HEK293T (cell line): ENCODE data around the gene BPTF.
"Not testable (repeated sequence)": the region's sequence is repeated elsewhere in the genome, so short reads cannot be mapped to it uniquely, and the experiment has no call there.

Experiments used
- CTCF ChIA-PET: fragments of 350-600 bp; formaldehyde crosslinking; extraction: SDS; loops from one replicate; lab custom pipeline; 2021; ENCODE audit warnings: antibody characterized with exemption, inconsistent platforms; lab: Yijun Ruan, JAX
- POLR2A ChIA-PET: fragments of 350-600 bp; formaldehyde crosslinking; extraction: SDS; loops from one replicate; lab custom pipeline; 2020; ENCODE audit warnings: antibody characterized with exemption, inconsistent platforms; lab: Yijun Ruan, JAX
- DNase-seq: peaks from one replicate; pipeline ENCODE4 v3.0.0; 2012; ENCODE audit warnings: mixed read lengths; ENCODE audit errors: extremely low spot score
- ARNT ChIP-seq: fragments of 450-650 bp; IDR thresholded peaks from 2 replicates; pipeline ENCODE4 v1.6.1; 2017; ENCODE audit warnings: mild to moderate bottlenecking
- BHLHE40 ChIP-seq: fragments of 450-650 bp; IDR thresholded peaks from 2 replicates; pipeline ENCODE4 v1.6.1; 2016; ENCODE audit warnings: mild to moderate bottlenecking, moderate library complexity, borderline replicate concordance
- CTBP1 ChIP-seq: fragments of 450-650 bp; IDR thresholded peaks from 2 replicates; pipeline ENCODE4 v1.6.1; 2016; ENCODE audit warnings: borderline replicate concordance
- ELF4 ChIP-seq: fragments of 450-650 bp; IDR thresholded peaks from 2 replicates; pipeline ENCODE4 v1.6.1; 2017; ENCODE audit warnings: antibody characterized with exemption
- FOXA1 ChIP-seq: fragments of 450-650 bp; IDR thresholded peaks from 2 replicates; pipeline ENCODE4 v1.6.1; 2016; ENCODE audit warnings: mild to moderate bottlenecking
- FOXK2 ChIP-seq: fragments of 450-650 bp; IDR thresholded peaks from 2 replicates; pipeline ENCODE4 v1.6.1; 2016; ENCODE audit warnings: mild to moderate bottlenecking
- FOXM1 ChIP-seq: fragments of 450-650 bp; IDR thresholded peaks from 2 replicates; pipeline ENCODE4 v1.6.1; 2017; ENCODE audit warnings: mild to moderate bottlenecking, borderline replicate concordance
- HDGF ChIP-seq: fragments of 450-650 bp; IDR thresholded peaks from 2 replicates; pipeline ENCODE4 v1.6.1; 2017; ENCODE audit warnings: antibody characterized with exemption, borderline replicate concordance
- L3MBTL2 ChIP-seq: fragments of 450-650 bp; conservative IDR thresholded peaks from 2 replicates; pipeline ENCODE4 v1.6.1; 2016; ENCODE audit warnings: mild to moderate bottlenecking
- LEF1 ChIP-seq: fragments of 450-650 bp; IDR thresholded peaks from 2 replicates; pipeline ENCODE4 v1.6.1; 2017; ENCODE audit warnings: mild to moderate bottlenecking, borderline replicate concordance
- NFRKB ChIP-seq: fragments of 450-650 bp; IDR thresholded peaks from 2 replicates; pipeline ENCODE4 v1.6.1; 2016; ENCODE audit warnings: mild to moderate bottlenecking, moderate library complexity
- SP1 ChIP-seq: fragments of 450-650 bp; IDR thresholded peaks from 2 replicates; pipeline ENCODE4 v1.6.1; 2017
- SUZ12 ChIP-seq: fragments of 450-650 bp; IDR thresholded peaks from 2 replicates; pipeline ENCODE4 v1.6.1; 2016; ENCODE audit warnings: mild to moderate bottlenecking
- TARDBP ChIP-seq: fragments of 450-650 bp; IDR thresholded peaks from 2 replicates; pipeline ENCODE4 v1.6.1; 2016
- ZNF384 ChIP-seq: fragments of 450-650 bp; IDR thresholded peaks from 2 replicates; pipeline ENCODE4 v1.6.1; 2016
- TF ChIP-seq, protein P1 (sequence below): fragments of 450-650 bp; IDR thresholded peaks from 2 replicates; pipeline ENCODE4 v1.6.1; 2016

BPTF gene

DNA sequence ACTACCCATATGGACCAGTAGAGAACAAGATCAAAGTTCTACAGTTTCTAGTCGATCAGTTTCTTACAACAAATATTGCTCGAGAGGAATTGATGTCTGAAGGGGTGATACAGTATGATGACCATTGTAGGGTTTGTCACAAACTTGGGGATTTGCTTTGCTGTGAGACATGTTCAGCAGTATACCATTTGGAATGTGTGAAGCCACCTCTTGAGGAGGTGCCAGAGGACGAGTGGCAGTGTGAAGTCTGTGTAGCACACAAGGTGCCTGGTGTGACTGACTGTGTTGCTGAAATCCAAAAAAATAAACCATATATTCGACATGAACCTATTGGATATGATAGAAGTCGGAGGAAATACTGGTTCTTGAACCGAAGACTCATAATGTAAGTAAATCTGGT is 29.1 kb downstream of the BPTF start:
- DNase-seq = no peak
- TF ChIP-seq BHLHE40 = no peak
- no peak for TF ChIP-seq FOXM1
- TF ChIP-seq TARDBP = no peak
- ChIA-PET POLR2A (no interaction called here), CTCF (interaction anchor here (1.4 kb wide), 1 partner anchor 12 kb away, joined by 3 read pairs; no protein-coding TSS in a partner anchor)

DNA sequence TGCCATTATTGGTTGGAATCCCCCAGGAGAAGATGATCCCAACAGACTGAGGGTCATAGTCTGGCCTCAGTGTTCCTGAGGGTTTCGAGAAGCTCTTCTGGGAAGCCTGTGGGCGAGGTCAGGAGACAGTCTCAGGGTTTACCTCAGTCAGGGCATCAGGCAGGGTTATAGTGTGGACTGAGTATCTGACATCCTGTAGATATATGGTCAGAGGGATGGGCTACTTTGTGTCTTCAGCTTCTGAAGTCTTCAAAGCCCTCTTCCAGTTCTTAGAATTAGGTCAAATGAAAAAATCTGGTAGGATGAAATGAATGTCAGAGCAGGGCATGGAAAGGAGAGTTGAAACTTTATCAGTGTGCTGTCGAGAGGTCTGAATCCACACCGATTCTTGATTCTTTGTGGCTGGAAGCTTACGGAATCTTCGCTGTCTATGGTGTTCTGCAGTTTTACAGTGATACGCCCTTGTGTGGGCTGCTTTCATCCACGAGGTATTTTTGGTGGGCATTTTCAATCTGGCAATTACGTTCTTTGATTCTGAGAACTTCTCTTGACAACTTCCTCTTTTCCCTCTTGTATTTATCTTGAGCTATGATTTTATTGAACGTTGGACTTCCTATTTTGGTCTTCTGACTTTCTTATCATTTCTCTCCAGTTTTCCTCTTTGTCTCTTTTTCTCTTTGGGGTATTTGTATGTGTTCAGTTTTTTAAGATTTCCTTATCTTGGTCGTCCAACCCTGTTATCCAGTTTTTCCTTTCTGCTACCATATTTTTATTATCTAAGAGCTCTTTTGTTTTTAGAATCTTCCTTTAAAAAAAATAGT is 30.4 kb downstream of the BPTF start:
- DNase-seq = no peak
- ChIA-PET POLR2A (no interaction called here), CTCF (interaction anchor here (0.7 to 1.4 kb wide), 2 partner anchors 10 to 198 kb away, joined by 3 read pairs; no protein-coding TSS in a partner anchor)
- no peak for TF ChIP-seq L3MBTL2
- TF ChIP-seq ARNT = no peak
- no peak for TF ChIP-seq FOXA1
- no peak for TF ChIP-seq NFRKB
- TF ChIP-seq SP1 = no peak
- TF ChIP-seq TARDBP = no peak
- no peak for TF ChIP-seq SUZ12
- TF ChIP-seq CTBP1 = no peak
- TF ChIP-seq FOXM1 = no peak
- TF ChIP-seq HDGF = no peak
- no peak for TF ChIP-seq BHLHE40
- TF ChIP-seq LEF1 = no peak

DNA sequence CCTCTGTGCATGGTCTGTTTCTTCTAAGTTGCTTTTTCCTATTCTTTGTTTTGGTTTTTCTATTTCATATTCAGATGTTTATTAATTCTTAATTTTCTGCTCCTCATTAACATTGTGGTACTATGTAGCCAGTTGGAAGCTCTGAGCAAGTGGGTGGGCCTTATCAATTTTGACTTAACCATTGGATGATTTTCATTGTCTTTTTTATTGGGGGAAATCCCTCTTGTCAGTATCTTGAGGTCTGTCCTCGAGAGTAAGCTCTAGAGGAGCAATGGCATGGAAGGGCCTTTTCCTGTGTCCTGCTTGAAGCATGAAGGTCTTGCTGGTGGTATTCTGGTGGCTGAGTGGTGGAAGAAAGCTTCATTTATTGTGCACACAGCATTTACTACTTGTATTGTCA is 31.1 kb downstream of the BPTF start:
- ChIA-PET CTCF (interaction anchor here (0.7 kb wide), 1 partner anchor 197 kb away, joined by 3 read pairs; no protein-coding TSS in a partner anchor), POLR2A (interaction anchor here (0.9 kb wide), 1 partner anchor 31 kb away, joined by 3 read pairs; the partner anchor contains the start of gene BPTF)
- DNase-seq = not testable (repeated sequence)

DNA sequence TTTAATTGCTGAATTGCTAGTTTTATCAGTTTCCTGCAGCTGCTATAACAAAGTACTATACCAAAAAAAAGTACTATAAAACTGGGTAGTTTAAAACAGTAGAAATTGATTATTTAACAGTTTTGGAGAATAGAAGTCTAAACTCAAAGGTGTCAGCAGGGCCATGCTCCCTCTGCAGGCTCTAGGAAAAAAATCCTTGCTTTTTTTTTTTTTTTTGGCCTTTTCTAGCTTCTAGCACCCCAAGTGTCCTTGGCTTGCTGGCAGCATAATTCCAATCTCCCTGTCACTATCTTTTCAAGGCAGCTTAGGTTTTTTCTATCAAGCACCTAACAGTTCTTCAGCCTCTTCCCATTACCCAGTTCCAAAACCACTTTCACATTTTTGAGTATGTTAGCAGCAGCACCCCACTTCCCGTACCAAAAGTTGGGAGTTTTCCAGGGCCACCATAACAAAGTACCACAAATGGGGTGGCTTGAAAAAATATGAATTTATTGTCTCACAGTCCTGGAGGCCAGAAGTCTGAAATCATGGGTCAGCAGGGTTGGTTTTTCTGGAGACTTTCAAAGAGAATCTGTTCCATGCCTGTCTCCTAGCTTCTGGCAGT is 37.4 kb downstream of the BPTF start:
- TF ChIP-seq, protein P1, sequence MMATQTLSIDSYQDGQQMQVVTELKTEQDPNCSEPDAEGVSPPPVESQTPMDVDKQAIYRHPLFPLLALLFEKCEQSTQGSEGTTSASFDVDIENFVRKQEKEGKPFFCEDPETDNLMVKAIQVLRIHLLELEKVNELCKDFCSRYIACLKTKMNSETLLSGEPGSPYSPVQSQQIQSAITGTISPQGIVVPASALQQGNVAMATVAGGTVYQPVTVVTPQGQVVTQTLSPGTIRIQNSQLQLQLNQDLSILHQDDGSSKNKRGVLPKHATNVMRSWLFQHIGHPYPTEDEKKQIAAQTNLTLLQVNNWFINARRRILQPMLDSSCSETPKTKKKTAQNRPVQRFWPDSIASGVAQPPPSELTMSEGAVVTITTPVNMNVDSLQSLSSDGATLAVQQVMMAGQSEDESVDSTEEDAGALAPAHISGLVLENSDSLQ = no peak
- TF ChIP-seq FOXA1 (no peak), ZNF384 (peak; percentile 63; the same call in 1 of the 2 replicates), CTBP1 (no peak), L3MBTL2 (no peak), ELF4 (no peak), LEF1 (no peak)
- POLR2A ChIA-PET = no interaction called here
- no peak for DNase-seq
- CTCF ChIA-PET = interaction anchor here (1.4 kb wide), 1 partner anchor 29 kb away, joined by 6 read pairs; no protein-coding TSS in a partner anchor

DNA sequence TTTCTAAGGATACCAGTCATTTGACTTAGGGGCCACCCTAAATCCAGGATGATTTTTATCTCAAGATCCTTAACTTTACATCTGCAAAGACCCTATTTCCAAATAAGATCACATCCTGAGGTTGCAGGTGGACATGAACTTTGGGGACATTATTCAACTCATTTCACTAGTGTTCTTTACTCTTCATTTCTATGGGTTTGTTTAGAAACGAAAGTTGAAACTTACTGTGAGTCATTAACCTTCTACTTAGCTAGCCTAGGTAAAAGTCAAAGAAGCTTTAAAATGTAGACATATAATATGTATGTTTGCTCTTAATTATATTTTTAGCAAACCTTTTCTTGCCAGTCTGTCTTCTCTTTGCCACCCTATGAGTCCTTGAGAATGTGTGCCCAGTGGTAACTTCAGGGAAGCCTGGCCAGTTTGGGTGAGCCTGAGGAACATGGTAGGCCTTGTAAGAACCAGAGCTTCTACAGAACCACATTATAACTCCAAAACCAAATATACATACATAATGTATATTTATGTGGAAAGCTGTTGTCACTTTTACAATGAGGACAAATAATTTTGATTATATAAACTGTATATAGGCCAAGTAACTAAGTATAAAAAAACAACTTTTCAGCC is 38.4 kb downstream of the BPTF start:
- TF ChIP-seq LEF1 (no peak), TARDBP (no peak), CTBP1 (no peak)
- TF ChIP-seq, protein P1 = no peak
- DNase-seq = no peak
- ChIA-PET CTCF (interaction anchor here (0.6 kb wide), 1 partner anchor 440 kb away, joined by 3 read pairs; no protein-coding TSS in a partner anchor), POLR2A (no interaction called here)

DNA sequence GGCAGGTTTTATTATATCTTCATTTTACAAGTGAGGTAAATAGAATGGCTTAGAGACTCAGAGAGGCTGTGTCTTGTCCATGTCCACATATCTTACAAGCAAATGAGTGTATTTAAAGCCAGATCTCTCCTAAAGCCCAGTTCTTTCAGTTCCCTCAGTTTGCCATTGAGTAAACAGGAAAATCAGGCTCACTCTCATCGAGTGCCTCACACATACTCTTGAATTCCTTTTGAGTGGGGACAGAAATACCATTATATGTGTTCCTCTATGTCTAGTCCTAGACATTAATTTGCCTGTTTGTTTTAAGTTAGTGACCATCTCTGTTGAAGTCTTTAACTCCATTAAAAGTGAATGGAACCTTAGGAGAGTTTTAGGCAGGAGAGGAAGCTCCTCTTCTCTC is 40.1 kb downstream of the BPTF start:
- ChIA-PET POLR2A (no interaction called here), CTCF (interaction anchor here (1.5 kb wide), 1 partner anchor 11 kb away, joined by 3 read pairs; no protein-coding TSS in a partner anchor)
- no peak for DNase-seq
- no peak for TF ChIP-seq L3MBTL2
- no peak for TF ChIP-seq ELF4
- no peak for TF ChIP-seq CTBP1
- TF ChIP-seq ZNF384 = no peak
- no peak for TF ChIP-seq SP1
- no peak for TF ChIP-seq SUZ12
- no peak for TF ChIP-seq ARNT
- no peak for TF ChIP-seq LEF1
- TF ChIP-seq FOXK2 = no peak
- TF ChIP-seq BHLHE40 = no peak
- TF ChIP-seq HDGF = no peak
- no peak for TF ChIP-seq FOXM1
- TF ChIP-seq NFRKB = no peak

DNA sequence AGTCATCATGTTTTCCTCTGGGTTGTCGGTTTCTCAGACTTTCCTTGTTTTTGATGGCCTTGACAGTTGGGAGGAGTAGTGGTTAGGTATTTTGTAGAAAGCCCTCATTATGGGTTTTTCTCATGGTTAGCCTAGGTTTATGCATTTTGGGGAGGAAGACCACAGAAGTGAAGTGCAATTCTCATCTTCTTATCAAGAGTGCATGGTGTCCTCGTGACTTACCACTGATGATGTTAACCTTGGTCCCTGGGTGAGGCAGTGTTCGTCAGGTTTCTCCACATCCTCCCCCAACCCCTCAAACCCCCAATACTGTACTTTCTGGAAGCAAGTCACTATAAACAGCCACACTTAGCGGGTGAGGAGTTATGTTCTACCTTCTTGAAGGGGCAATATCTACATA is 42.3 kb downstream of the BPTF start:
- TF ChIP-seq NFRKB (no peak), ZNF384 (no peak), TARDBP (no peak), L3MBTL2 (no peak), LEF1 (no peak), FOXA1 (no peak), ARNT (no peak), SUZ12 (no peak), ELF4 (no peak), CTBP1 (no peak), HDGF (no peak), FOXM1 (no peak), FOXK2 (no peak), BHLHE40 (no peak)
- TF ChIP-seq, protein P1 = no peak
- ChIA-PET CTCF (no interaction called here), POLR2A (no interaction called here)
- DNase-seq = no peak
